ENCODE results near the gene TRIP10.

The TRIP10 gene

GRCh38 chr19:6712692-6713670, 26.5 kb upstream of the TRIP10 start:
- DNase-seq: no peak

- no peak for DNase-seq
These were observed 25.4 kb upstream of the TRIP10 start for GRCh38 chr19:6713773-6714692.

- DNase-seq: no peak
These were observed 24.5 kb upstream of the TRIP10 start for GRCh38 chr19:6714749-6715555.

- DNase-seq: no peak
These were observed 22.9 kb upstream of the TRIP10 start for GRCh38 chr19:6716610-6716970.

- no peak for DNase-seq
These were observed 22.4 kb upstream of the TRIP10 start for GRCh38 chr19:6717036-6717435.

- DNase-seq: no peak
These were observed 22.0 kb upstream of the TRIP10 start for GRCh38 chr19:6717441-6717971.

- DNase-seq: no peak
These were observed 21.3 kb upstream of the TRIP10 start for GRCh38 chr19:6718111-6718740.

GRCh38 chr19:6718741-6719539, 20.5 kb upstream of the TRIP10 start:
- peak; percentile 10 for DNase-seq

- DNase-seq: no peak
These were observed 20.0 kb upstream of the TRIP10 start for GRCh38 chr19:6719540-6719861.

- no peak for DNase-seq
These were observed 19.5 kb upstream of the TRIP10 start for GRCh38 chr19:6719992-6720368.

GRCh38 chr19:6720369-6721137, 18.9 kb upstream of the TRIP10 start, which contains the start of gene C3:
Gene C3, minus strand, starts transcription at chr19:6720650. Its CDS starts 61 bp downstream, at chr19:6720589.
- DNase-seq: no peak

- no peak for DNase-seq
These were observed 18.4 kb upstream of the TRIP10 start for GRCh38 chr19:6721138-6721474.

GRCh38 chr19:6721773-6722172, 17.7 kb upstream of the TRIP10 start:
- DNase-seq: no peak

- DNase-seq: no peak
These were observed 16.3 kb upstream of the TRIP10 start for GRCh38 chr19:6723108-6723618.

- no peak for DNase-seq
These were observed 15.7 kb upstream of the TRIP10 start for GRCh38 chr19:6723738-6724137.

GRCh38 chr19:6724631-6725492, 14.6 kb upstream of the TRIP10 start:
- no peak for DNase-seq

GRCh38 chr19:6725513-6726231, 13.8 kb upstream of the TRIP10 start:
- DNase-seq: no peak

- DNase-seq: no peak
These were observed 11.1 kb upstream of the TRIP10 start for GRCh38 chr19:6728346-6728745.
